ENCODE data around the gene SHC3. TPM values are rescaled to one million over a fixed set of nuclear protein-coding genes. Genes with fewer than 3 reads are reported as not detected.

SHC3 gene
- total and polyA plus RNA-seq, 2 donors (not counting 3 experiments of a cell fraction or from before 2014, with no cell fraction given) = 1.0 to 2.0 TPM

- peaks cover 3 to 5% of the 10 kb centered on the region in 2 experiments for H3K27me3 ChIP-seq (ENCODE audit: control insufficient read depth in 2 of 2, insufficient read depth in 2 of 2, low read length in 2 of 2)
- H3K9me3 ChIP-seq (replicated peaks; ENCODE audit: control insufficient read depth, insufficient read depth, low read length) = no peaks in the 10 kb centered on the region
- dilution Hi-C loops (cut with MboI; ENCODE audit: extremely low pct_ligation_motif_present, low sequenced_read_pairs) (no loop called here), intact Hi-C loops (cut with micrococcal nuclease) (no loop called here)
- ChIA-PET POLR2A (no interaction called here), CTCF (interaction anchor here (0.6 kb wide), 1 partner anchor 368 kb away, joined by 4 read pairs; no protein-coding TSS in a partner anchor)
- no peak overlapping the region for H3K27ac ChIP-seq (ENCODE audit: insufficient read depth, low read depth, low read length)
- TF ChIP-seq EZH2 (IDR thresholded peaks at IDR 0.05; ENCODE audit: borderline replicate concordance, low read depth, low read length, severe bottlenecking) (no peak), CTCF (IDR thresholded peaks at IDR 0.05; ENCODE audit: extremely low read depth in 1 of 2, insufficient read depth in 1 of 2, low read depth in 1 of 2, low read length in 2 of 2) (no peak), FOS (IDR thresholded peaks at IDR 0.05; ENCODE audit: borderline replicate concordance, insufficient read depth, low read length) (no peak), JUN (IDR thresholded peaks at IDR 0.05; ENCODE audit: borderline replicate concordance, insufficient read depth, insufficient read length, low read depth) (no peak), MAX (IDR thresholded peaks at IDR 0.05; ENCODE audit: insufficient read depth, insufficient read length) (no peak), POLR2AphosphoS5 (IDR thresholded peaks at IDR 0.05; ENCODE audit: insufficient read depth, low read depth, low read length) (no peak), MYC (IDR thresholded peaks at IDR 0.05; ENCODE audit: low read depth, low read length) (no peak), GATA2 (IDR thresholded peaks at IDR 0.05; ENCODE audit: insufficient read depth, insufficient read length, low read depth, low read length) (no peak), POLR2A (IDR thresholded peaks at IDR 0.05; ENCODE audit: low read depth, low read length) (no peak)
- H3K9me1 ChIP-seq (replicated peaks; ENCODE audit: control insufficient read depth, extremely low read depth, insufficient read depth, low read length) = no peaks in the 10 kb centered on the region
- no peak overlapping the region for H3K9ac ChIP-seq (replicated peaks; ENCODE audit: extremely low read depth, insufficient read depth, low read length)
- no peak overlapping the region for H3K4me3 ChIP-seq (replicated peaks in 1 of 3; ENCODE audit: insufficient read depth in 1 of 3, low read depth in 1 of 3, low read length in 3 of 3)
- no peaks in the 10 kb centered on the region for H3K79me2 ChIP-seq (ENCODE audit: control insufficient read depth, insufficient read depth, low read length)
- H4K20me1 ChIP-seq (replicated peaks; ENCODE audit: control insufficient read depth, extremely low read depth, insufficient read depth, low read length) = no peaks in the 10 kb centered on the region
- no TSS peak for BruUV-seq (replicated peaks)
- FAIRE-seq = no peak
- no peaks in the 10 kb centered on the region for H3K4me1 ChIP-seq (ENCODE audit: control insufficient read depth, extremely low read depth, insufficient read depth, low read length)
- H2AFZ ChIP-seq (ENCODE audit: low read depth, low read length) = no peak overlapping the region
- DNase-seq (ENCODE audit: low read depth, low spot score) = no peak
- no peak overlapping the region for H3K4me2 ChIP-seq (ENCODE audit: insufficient read depth, low read length)
- H3K36me3 ChIP-seq (ENCODE audit: control insufficient read depth in 2 of 2, extremely low read depth in 1 of 2, insufficient read depth in 2 of 2, low read length in 2 of 2) = no peaks in the 10 kb centered on the region
These were observed 200.6 kb downstream of the SHC3 start for GRCh38 chr9:88978034-88978433.
